Neural crest cell (in vitro differentiated cells): ENCODE data around the gene DMXL1. TPM values are rescaled to one million over a fixed set of nuclear protein-coding genes. Genes with fewer than 3 reads are reported as not detected.
A peak's percentile ranks its signal among the peaks of the same experiment; 100 is the strongest.

Source experiments
- DNase-seq: peaks from one replicate; pipeline ENCODE4 v3.0.0; 2021; ENCODE audit warnings: low read depth, mixed read lengths, low spot score
- H3K27ac Mint-ChIP-seq: one replicate; pipeline ENCODE4 v1.8.0; 2021; ENCODE audit warnings: mild to moderate bottlenecking, mixed read lengths; ENCODE audit not compliant: unreplicated experiment
- H3K27me3 Mint-ChIP-seq: 2 replicates; pipeline ENCODE4 v1.8.0; 2021; ENCODE audit warnings: low read depth, mild to moderate bottlenecking, mixed read lengths
- H3K36me3 Mint-ChIP-seq: 2 replicates; pipeline ENCODE4 v1.8.0; 2021; ENCODE audit warnings: low read depth, mild to moderate bottlenecking, mixed read lengths
- H3K4me1 Mint-ChIP-seq: 2 replicates; pipeline ENCODE4 v1.8.0; 2021; ENCODE audit warnings: mixed read lengths
- H3K4me3 Mint-ChIP-seq: one replicate; pipeline ENCODE4 v1.8.0; 2021; ENCODE audit warnings: mild to moderate bottlenecking, mixed read lengths
- H3K9me3 Mint-ChIP-seq: 2 replicates; pipeline ENCODE4 v1.8.0; 2021; ENCODE audit warnings: mixed read lengths
- total RNA-seq: library from RNA; stranded (reverse); gene quantifications from 2 replicates; pipeline ENCODE4 v1.2.1, GENCODE V29; 2021
- TF ChIP-seq, protein P1 (sequence below): fragments of 200-600 bp; sonication (generic); conservative IDR thresholded peaks from 2 replicates; pipeline ENCODE4 v1.5.0; 2021; ENCODE audit warnings: antibody characterized with exemption, mild to moderate bottlenecking

Gene DMXL1
- total RNA-seq, 1 donor from 2014 or later: 24.1 TPM

DNA sequence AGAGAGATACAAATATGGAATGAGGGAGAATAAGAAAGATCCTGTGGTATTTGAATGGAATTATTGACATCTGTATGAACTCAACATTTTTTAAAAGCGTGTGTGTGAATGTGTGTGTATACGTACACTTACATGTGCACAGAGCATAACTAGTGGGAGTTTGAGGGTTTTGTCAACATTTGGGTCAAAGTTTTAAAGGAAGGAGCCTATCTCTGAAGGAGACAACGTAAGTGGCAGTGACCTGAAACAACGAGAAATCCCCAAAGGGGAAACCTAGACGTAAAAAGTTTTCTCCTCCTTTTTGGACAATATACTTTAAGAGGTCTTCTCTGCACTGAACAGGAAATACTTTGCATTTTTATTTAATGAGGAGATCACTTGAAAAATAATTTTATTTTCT is 42.3 kb upstream of the DMXL1 start:
- Mint-ChIP-seq H3K27me3 (no peaks in the 10 kb centered on the region), H3K4me1 (no peaks in the 10 kb centered on the region), H3K9me3 (peaks cover 3% of the 10 kb centered on the region), H3K36me3 (no peaks in the 10 kb centered on the region), H3K27ac (no peak overlapping the region), H3K4me3 (no peak overlapping the region)
- no peak for DNase-seq
- TF ChIP-seq, protein P1, sequence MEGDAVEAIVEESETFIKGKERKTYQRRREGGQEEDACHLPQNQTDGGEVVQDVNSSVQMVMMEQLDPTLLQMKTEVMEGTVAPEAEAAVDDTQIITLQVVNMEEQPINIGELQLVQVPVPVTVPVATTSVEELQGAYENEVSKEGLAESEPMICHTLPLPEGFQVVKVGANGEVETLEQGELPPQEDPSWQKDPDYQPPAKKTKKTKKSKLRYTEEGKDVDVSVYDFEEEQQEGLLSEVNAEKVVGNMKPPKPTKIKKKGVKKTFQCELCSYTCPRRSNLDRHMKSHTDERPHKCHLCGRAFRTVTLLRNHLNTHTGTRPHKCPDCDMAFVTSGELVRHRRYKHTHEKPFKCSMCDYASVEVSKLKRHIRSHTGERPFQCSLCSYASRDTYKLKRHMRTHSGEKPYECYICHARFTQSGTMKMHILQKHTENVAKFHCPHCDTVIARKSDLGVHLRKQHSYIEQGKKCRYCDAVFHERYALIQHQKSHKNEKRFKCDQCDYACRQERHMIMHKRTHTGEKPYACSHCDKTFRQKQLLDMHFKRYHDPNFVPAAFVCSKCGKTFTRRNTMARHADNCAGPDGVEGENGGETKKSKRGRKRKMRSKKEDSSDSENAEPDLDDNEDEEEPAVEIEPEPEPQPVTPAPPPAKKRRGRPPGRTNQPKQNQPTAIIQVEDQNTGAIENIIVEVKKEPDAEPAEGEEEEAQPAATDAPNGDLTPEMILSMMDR: no peak

GRCh38 chr5:119031011-119031886 is 39.6 kb upstream of the DMXL1 start:
- no peak overlapping the region for H3K4me3 Mint-ChIP-seq
- H3K9me3 Mint-ChIP-seq: peaks cover 3% of the 10 kb centered on the region
- peak overlapping the region; percentile 22 for H3K27ac Mint-ChIP-seq
- TF ChIP-seq, protein P1: no peak
- DNase-seq: no peak
- no peaks in the 10 kb centered on the region for H3K27me3 Mint-ChIP-seq
- H3K4me1 Mint-ChIP-seq: no peaks in the 10 kb centered on the region
- H3K36me3 Mint-ChIP-seq: no peaks in the 10 kb centered on the region

GRCh38 chr5:119031905-119032304 is 39.0 kb upstream of the DMXL1 start:
- no peak for DNase-seq
- Mint-ChIP-seq H3K27me3 (no peaks in the 10 kb centered on the region), H3K36me3 (no peaks in the 10 kb centered on the region), H3K4me3 (no peak overlapping the region), H3K4me1 (no peaks in the 10 kb centered on the region), H3K27ac (no peak overlapping the region), H3K9me3 (peaks cover 3% of the 10 kb centered on the region)
- TF ChIP-seq, protein P1: no peak

DNA sequence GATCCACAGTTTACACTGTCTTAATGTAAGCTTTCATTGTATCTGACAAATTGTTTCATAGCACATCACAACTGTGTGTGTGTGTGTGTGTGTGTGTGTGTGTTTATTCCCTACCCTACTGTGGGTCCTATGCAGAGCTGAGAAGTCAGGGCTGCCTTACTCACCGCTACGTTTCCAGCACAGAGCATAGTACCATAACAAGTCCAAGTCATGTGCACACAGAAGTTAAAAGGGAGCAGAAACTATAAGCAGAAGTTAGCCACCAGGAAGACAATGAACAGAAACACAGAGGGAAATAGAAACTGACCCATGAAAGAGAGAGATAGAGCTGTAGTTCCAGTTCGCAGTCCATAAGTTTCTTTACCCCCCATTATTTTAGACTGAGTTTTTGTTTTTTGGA is 38.2 kb upstream of the DMXL1 start:
- Mint-ChIP-seq H3K4me1 (no peaks in the 10 kb centered on the region), H3K9me3 (peaks cover 3% of the 10 kb centered on the region)

GRCh38 chr5:119033135-119033534 is 37.8 kb upstream of the DMXL1 start:
- no peak for DNase-seq
- TF ChIP-seq, protein P1: no peak
- Mint-ChIP-seq H3K27ac (no peak overlapping the region), H3K4me3 (no peak overlapping the region), H3K36me3 (no peaks in the 10 kb centered on the region), H3K9me3 (peaks cover 3% of the 10 kb centered on the region), H3K27me3 (no peaks in the 10 kb centered on the region), H3K4me1 (no peaks in the 10 kb centered on the region)

More for the DNA sequence above, 38.2 kb upstream of the DMXL1 start:
- H3K27ac Mint-ChIP-seq: no peak overlapping the region
- H3K27me3 Mint-ChIP-seq: no peaks in the 10 kb centered on the region
- DNase-seq: no peak
- no peak overlapping the region for H3K4me3 Mint-ChIP-seq
- no peaks in the 10 kb centered on the region for H3K36me3 Mint-ChIP-seq
- TF ChIP-seq, protein P1: no peak
